GM12873 (cell line): ENCODE results near the gene CTSC.

ENCODE experiments used
- CTCF ChIP-seq: IDR thresholded peaks from 2 replicates; pipeline ENCODE4 v1.5.1; 2012; ENCODE audit warnings: low read depth, mild to moderate bottlenecking, moderate library complexity, low read length, control low read depth; ENCODE audit not compliant: insufficient read depth; ENCODE audit errors: missing control alignments

CTSC gene

GRCh38 chr11:88293931-88294330 is 43.6 kb downstream of the CTSC start:
- no peak for TF ChIP-seq CTCF

GRCh38 chr11:88292171-88292843 is 45.2 kb downstream of the CTSC start:
- no peak for TF ChIP-seq CTCF

- TF ChIP-seq CTCF: no peak
These were observed 49.0 kb downstream of the CTSC start for GRCh38 chr11:88288560-88288959.

GRCh38 chr11:88284336-88285050 is 53.0 kb downstream of the CTSC start:
- no peak for TF ChIP-seq CTCF

- no peak for TF ChIP-seq CTCF
These were observed 54.6 kb downstream of the CTSC start for GRCh38 chr11:88282747-88283515.

- TF ChIP-seq CTCF: no peak
These were observed 56.2 kb downstream of the CTSC start for GRCh38 chr11:88281317-88281712.

GRCh38 chr11:88280673-88281316 is 56.7 kb downstream of the CTSC start:
- TF ChIP-seq CTCF: no peak
